ENCODE measurements around the gene ZP1. TPM values are rescaled to one million over a fixed set of nuclear protein-coding genes. Genes with fewer than 3 reads are reported as not detected.

The ZP1 gene
- total and polyA plus RNA-seq, 2 of the 13 experiments (the other 11 are each of a cell fraction or from before 2014, with no cell fraction given): 0.16 TPM; not detected in 1

DNA sequence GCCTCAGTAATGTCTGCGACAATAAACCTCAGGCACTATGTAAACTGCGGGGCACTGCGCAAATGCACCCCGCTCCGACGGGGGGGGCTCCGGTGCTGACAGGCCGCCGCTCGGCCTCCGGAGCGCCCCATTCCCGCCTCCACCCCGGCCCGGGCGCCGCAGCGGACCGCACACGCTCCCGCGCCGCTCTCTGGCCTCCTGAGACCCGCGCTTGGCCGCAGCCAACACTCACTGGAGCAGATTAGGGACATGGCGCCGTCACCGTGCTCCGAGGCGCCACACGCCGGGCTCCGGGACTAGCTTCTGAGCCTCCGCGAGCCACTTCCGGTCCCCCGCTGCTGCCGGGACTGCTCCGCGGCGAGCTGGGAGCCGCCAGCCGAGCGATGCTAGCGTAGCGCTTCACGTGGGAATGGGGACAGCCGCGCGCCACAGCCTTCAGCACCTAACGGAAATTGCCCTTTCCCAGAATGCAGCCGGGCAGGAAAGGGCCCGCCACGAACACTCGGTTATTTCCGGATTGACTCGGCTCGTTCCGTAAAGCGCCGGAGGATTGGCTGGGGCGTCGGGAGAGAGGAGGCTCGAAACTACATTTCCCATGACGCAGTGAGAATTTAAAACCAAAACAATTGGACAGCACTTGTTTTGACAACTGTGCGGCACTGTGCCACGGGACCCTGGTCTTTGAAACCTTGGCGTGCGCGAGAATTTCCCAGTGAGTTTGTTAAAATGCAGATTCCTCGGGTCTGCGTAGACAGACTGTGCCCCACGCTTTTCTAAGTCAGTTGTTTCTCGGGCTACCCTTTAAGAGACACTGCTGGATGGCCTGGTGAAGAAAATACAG, 39.0 kb downstream of the ZP1 start, which contains the start of gene PRPF19 (continued):
- TF ChIP-seq ZNF343 (CRISPR knock-in tag; IDR thresholded peaks at IDR 0.05) (peak; percentile 90; the same call in 1 of the 2 replicates), MXD3 (CRISPR knock-in tag; IDR thresholded peaks at IDR 0.05) (peak; percentile 85; the same call in 1 of the 2 replicates), ZNF513 (CRISPR knock-in tag; conservative IDR thresholded peaks at IDR 0.05) (no peak), TBL1XR1 (IDR thresholded peaks at IDR 0.05; ENCODE audit: borderline replicate concordance, low read length, partially characterized antibody) (no peak), ZNF709 (CRISPR knock-in tag; IDR thresholded peaks at IDR 0.05) (0 out of 2 replicates have a peak, but pooled peaks have one; percentile 53), ZNF672 (CRISPR knock-in tag; IDR thresholded peaks at IDR 0.05) (no peak), ZNF441 (CRISPR knock-in tag; IDR thresholded peaks at IDR 0.05; ENCODE audit: borderline replicate concordance) (no peak), IKZF5 (CRISPR knock-in tag; IDR thresholded peaks at IDR 0.05) (no peak), NFE2L2 (IDR thresholded peaks at IDR 0.05; ENCODE audit: low read length) (no peak), ZNF10 (CRISPR knock-in tag; IDR thresholded peaks at IDR 0.05; ENCODE audit: borderline replicate concordance, low read depth) (no peak), ZC3H13 (CRISPR knock-in tag; IDR thresholded peaks at IDR 0.05) (peak; percentile 76; the same call in 1 of the 2 replicates), RARA (CRISPR knock-in tag; IDR thresholded peaks at IDR 0.05) (0 out of 2 replicates have a peak, but pooled peaks have one; percentile 10), CREM (IDR thresholded peaks at IDR 0.05) (peak; percentile 89), CREM (CRISPR knock-in tag; IDR thresholded peaks at IDR 0.05) (no peak), MAF1 (CRISPR knock-in tag; IDR thresholded peaks at IDR 0.05; ENCODE audit: borderline replicate concordance) (no peak), RXRA (CRISPR knock-in tag; IDR thresholded peaks at IDR 0.05) (no peak; the same call in 1 of the 2 replicates), REPIN1 (CRISPR knock-in tag; IDR thresholded peaks at IDR 0.05; ENCODE audit: borderline replicate concordance, low read depth) (no peak)
- TF ChIP-seq, protein P1, sequence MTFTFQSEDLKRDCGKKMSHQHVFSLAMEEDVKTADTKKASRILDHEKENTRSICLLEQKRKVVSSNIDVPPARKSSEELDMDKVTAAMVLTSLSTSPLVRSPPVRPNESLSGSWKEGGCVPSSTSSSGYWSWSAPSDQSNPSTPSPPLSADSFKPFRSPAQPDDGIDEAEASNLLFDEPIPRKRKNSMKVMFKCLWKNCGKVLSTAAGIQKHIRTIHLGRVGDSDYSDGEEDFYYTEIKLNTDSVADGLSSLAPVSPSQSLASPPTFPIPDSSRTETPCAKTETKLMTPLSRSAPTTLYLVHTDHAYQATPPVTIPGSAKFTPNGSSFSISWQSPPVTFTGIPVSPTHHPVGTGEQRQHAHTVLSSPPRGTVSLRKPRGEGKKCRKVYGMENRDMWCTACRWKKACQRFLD (CRISPR knock-in tag; IDR thresholded peaks at IDR 0.05; ENCODE audit: borderline replicate concordance): 0 out of 2 replicates have a peak, but pooled peaks have one; percentile 24
- TF ChIP-seq, protein P2, sequence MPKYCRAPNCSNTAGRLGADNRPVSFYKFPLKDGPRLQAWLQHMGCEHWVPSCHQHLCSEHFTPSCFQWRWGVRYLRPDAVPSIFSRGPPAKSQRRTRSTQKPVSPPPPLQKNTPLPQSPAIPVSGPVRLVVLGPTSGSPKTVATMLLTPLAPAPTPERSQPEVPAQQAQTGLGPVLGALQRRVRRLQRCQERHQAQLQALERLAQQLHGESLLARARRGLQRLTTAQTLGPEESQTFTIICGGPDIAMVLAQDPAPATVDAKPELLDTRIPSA (CRISPR knock-in tag; IDR thresholded peaks at IDR 0.05; ENCODE audit: borderline replicate concordance): no peak; the same call in 1 of the 2 replicates
